GM21825 (cell line): ENCODE results near the gene NEURL4.

ENCODE experiments used
- ATAC-seq: cut with Tn5 transposase; IDR thresholded peaks from one replicate; pipeline ENCODE4 v1.9.1; 2021; ENCODE audit warnings: mild to moderate bottlenecking, moderate library complexity; ENCODE audit not compliant: unreplicated experiment

The NEURL4 gene

DNA sequence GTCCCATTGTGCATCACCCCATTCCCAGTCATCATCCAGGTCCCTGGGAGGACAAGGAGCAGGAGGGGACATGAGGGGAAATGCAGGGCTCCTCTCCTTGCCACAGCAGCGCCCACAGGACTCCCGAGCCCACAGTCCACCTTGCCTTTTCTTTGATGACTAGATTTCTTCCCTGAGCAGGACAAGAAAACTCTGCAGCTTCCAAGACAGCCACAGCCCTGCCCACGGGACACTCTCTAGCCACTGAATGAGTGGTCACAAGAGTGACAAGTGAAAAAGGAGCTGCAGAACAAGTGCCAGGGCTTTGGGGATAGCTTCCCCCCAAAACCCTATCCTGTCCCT lies 4.7 kb downstream of the NEURL4 start:
- no peak for ATAC-seq

GRCh38 chr17:7323731-7324437 lies 5.3 kb downstream of the NEURL4 start:
- ATAC-seq = no peak

- no peak for ATAC-seq
These were observed 6.5 kb downstream of the NEURL4 start for GRCh38 chr17:7322520-7323194.

- no peak for ATAC-seq
These were observed 7.7 kb downstream of the NEURL4 start for GRCh38 chr17:7321466-7321865.

- no peak for ATAC-seq
These were observed 10.8 kb downstream of the NEURL4 start for GRCh38 chr17:7318121-7318860.

DNA sequence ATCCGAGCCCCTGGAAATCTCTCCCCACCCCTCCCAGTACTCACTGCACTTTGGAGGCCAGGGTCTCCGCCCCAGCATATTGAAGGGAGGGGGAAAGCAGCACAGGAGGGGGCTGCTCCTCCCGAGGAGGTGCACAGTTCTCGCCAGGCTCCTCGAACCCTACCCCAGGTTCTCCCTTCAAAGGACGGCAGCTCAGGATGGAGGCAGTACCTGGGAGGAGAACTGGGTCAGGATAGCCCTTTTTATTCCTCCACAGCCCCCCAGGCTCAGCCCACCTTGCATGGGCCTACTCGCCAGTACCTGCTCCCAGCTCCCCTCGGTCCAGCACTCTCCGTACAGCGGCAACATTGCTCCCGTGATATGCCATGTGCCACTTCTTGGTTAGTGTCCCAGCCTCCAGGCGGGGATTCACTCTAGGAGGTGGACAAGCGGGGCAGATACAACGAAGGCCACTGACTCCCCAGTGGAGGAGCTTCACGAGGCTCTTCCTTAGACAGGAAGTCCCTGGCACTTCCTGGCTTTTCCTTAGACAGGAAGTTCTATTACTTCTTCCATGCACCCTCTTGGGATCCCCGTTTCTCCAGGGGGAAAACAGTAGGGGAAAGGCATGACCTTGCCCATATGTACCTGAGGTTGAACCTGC lies 11.9 kb downstream of the NEURL4 start:
- no peak for ATAC-seq

- no peak for ATAC-seq
These were observed 13.4 kb downstream of the NEURL4 start for GRCh38 chr17:7315570-7316235.

- peak; percentile 68 for ATAC-seq
These were observed 14.2 kb downstream of the NEURL4 start, which contains the start of gene GPS2 for GRCh38 chr17:7314719-7315569. Gene GPS2 (minus strand): TSS chr17:7315360. CDS start chr17:7315052, 308 bp downstream.

- no peak for ATAC-seq
These were observed 15.0 kb downstream of the NEURL4 start for GRCh38 chr17:7313890-7314718.

DNA sequence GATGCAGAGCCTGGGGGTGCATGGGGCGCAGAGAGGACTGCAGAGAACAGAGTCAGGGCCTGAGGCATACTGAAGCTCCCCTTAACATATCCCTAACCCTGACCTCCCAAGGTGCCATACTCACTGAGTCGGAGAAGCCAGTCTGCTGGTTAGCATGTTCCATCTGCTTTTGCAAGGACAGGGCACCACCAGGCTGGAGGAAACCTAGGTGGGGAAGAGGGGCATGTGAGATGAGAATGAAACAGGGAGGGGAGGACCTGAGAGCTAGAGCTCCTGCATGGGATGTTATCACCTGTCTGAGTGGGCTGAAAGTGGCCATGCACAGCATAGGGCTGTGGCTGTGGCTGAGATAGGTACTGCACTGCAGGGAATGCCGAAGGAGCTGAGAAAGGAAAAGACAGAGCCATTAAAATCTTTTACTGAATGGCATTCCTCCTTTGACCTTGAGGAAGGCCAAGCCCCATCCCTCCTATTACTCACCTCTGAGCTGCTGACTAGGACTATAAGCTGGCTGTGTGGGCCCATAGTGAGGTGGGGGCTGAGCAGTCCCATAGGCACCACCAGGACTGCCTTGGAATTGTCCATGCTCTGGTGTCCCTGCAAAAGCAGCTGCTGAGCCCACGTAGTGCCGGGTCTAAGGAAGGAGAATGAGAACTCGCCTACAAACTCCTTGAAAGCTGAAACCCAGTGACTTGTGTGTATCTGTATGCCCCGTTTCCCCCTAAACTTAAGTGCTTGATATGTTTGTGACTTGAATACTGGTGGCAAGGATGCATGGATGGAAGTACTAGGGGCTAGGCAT lies 15.8 kb downstream of the NEURL4 start:
- no peak for ATAC-seq

- no peak for ATAC-seq
These were observed 16.6 kb downstream of the NEURL4 start for GRCh38 chr17:7312432-7313087.

GRCh38 chr17:7311110-7311705 lies 17.9 kb downstream of the NEURL4 start:
- ATAC-seq = no peak

DNA sequence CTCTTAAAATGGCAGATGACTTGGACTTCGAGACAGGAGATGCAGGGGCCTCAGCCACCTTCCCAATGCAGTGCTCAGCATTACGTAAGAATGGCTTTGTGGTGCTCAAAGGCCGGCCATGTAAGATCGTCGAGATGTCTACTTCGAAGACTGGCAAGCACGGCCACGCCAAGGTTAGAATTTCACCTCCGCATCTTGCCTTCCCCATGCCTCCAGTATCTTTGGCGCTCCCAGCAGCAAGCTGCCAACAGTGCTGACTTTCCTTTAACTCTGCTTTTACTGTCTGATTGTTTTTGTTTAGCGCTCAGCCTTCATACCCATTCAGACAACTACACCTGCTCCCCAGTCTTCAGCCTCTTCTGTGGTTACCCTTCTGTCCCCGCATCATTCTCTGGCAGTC lies 19.5 kb downstream of the NEURL4 start:
- no peak for ATAC-seq

GRCh38 chr17:7308625-7309433 lies 20.3 kb downstream of the NEURL4 start:
- peak; percentile 25 for ATAC-seq

DNA sequence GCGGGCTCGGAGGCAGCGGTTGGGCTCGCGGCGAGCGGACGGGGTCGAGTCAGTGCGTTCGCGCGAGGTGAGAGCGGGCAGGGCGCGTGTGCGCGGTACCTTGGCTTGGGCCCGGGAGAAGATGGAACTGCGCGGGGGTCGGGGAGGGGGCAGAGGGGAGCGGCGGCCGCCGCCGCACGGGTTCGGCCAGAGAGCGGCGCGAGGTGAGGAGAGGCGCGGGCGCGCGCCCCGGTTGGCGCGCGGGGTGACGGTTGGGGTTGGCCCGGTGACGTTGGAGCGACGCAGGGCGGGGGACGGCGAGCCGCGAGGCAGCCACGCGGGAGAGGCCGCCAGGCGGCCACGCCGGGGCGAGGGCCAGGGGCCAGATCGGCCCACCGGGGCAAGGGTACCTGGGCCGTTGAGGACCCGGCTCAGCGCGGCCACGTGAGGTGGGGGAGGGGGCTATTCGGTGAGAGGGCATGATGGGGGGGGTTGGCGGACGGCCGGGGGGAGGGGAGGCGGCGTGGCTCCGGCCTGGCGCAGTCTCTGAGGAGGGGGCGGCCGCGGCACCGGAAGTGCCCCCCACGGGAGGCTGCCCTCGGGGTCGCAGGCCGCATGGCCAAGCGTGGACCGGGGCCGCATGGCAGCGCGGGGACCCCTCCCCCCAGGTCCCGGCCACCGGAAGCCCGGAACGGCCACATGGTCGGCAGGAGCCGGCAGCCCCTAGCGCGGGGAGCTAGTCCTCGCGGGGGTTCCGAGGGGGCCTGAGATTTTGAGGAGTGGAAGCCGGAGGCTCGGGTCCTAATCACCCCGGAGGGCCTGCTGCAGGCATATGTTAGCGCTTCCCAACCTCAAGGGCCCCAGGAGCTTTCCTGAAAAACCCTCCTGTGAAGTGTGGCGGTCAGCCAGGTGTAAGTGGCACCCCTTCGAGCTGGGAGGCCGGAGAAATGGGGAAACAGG lies 21.2 kb downstream of the NEURL4 start:
- ATAC-seq = no peak
